Measurements from ENCODE around the gene KCNG1. TPM values are rescaled to one million over a fixed set of nuclear protein-coding genes. Genes with fewer than 3 reads are reported as not detected.
"Not testable (repeated sequence)": the region's sequence is repeated elsewhere in the genome, so short reads cannot be mapped to it uniquely, and the experiment has no call there.

Gene KCNG1
- total and polyA plus RNA-seq, 2 experiments from 2014 or later: 26.1 to 45.8 TPM

- DNase-seq (ENCODE audit: low spot score): no peak
- no peaks in the 10 kb centered on the region for H4K20me1 ChIP-seq (ENCODE audit: insufficient read depth, poor library complexity, severe bottlenecking)
- no peak overlapping the region for H3K4me3 ChIP-seq
- no peak overlapping the region for H2AFZ ChIP-seq
- no peaks in the 10 kb centered on the region for H3K4me1 ChIP-seq (ENCODE audit: insufficient read depth)
- no peaks in the 10 kb centered on the region for H3K9me2 ChIP-seq (replicated peaks; ENCODE audit: insufficient read depth)
- H3K9me3 ChIP-seq (ENCODE audit: low read depth): no peaks in the 10 kb centered on the region
- no peaks in the 10 kb centered on the region for H3K36me3 ChIP-seq (replicated peaks; ENCODE audit: insufficient read depth, low read depth)
- peaks cover 3% of the 10 kb centered on the region for H3K27me3 ChIP-seq
- H3K4me2 ChIP-seq: no peak overlapping the region
- H3K27ac ChIP-seq: no peak overlapping the region
- no peaks in the 10 kb centered on the region for H3K79me2 ChIP-seq
- TF ChIP-seq EZH2 (IDR thresholded peaks at IDR 0.05; ENCODE audit: borderline replicate concordance) (no peak), EZH2phosphoT487 (IDR thresholded peaks at IDR 0.05; ENCODE audit: low read depth, severe bottlenecking, unreplicated experiment) (no peak)
- TF ChIP-seq, protein P1, sequence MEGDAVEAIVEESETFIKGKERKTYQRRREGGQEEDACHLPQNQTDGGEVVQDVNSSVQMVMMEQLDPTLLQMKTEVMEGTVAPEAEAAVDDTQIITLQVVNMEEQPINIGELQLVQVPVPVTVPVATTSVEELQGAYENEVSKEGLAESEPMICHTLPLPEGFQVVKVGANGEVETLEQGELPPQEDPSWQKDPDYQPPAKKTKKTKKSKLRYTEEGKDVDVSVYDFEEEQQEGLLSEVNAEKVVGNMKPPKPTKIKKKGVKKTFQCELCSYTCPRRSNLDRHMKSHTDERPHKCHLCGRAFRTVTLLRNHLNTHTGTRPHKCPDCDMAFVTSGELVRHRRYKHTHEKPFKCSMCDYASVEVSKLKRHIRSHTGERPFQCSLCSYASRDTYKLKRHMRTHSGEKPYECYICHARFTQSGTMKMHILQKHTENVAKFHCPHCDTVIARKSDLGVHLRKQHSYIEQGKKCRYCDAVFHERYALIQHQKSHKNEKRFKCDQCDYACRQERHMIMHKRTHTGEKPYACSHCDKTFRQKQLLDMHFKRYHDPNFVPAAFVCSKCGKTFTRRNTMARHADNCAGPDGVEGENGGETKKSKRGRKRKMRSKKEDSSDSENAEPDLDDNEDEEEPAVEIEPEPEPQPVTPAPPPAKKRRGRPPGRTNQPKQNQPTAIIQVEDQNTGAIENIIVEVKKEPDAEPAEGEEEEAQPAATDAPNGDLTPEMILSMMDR (IDR thresholded peaks at IDR 0.05; ENCODE audit: poor library complexity): no peak
- 85% methylated on average over 9 of the region's 9 CpGs for WGBS (ENCODE audit: low lambda C conversion rate, missing lambda C conversion rate)
Measured at GRCh38 chr20:51046021-51046985, 23.4 kb upstream of the KCNG1 start.

DNA sequence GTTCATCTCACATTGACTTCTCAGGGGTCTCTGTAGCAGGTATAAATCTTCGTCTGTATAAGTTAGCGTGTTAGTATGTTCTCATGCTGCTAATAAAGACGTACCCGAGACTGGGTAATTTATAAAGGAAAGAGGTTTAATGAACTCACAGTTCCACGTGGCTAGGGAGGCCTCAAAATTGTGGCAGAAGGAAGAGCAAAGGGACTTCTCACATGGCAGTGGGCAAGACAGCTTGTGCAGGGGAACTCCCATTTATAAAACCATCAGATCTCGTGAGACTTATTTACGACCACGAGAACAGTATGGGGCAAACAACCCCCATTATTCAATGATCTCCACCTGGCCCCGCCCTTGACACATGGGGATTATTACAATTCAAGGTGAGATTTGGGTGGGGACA, 22.6 kb upstream of the KCNG1 start:
- WGBS (ENCODE audit: low lambda C conversion rate, missing lambda C conversion rate): 88% methylated on average over 9 of the region's 9 CpGs
- not testable (repeated sequence) for H3K4me2 ChIP-seq; H4K20me1 ChIP-seq (ENCODE audit: insufficient read depth, poor library complexity, severe bottlenecking); H3K9me3 ChIP-seq (ENCODE audit: low read depth); DNase-seq (ENCODE audit: low spot score); H3K9me2 ChIP-seq (replicated peaks; ENCODE audit: insufficient read depth); H3K27ac ChIP-seq; H2AFZ ChIP-seq; H3K4me3 ChIP-seq; H3K79me2 ChIP-seq; H3K27me3 ChIP-seq; H3K4me1 ChIP-seq (ENCODE audit: insufficient read depth); H3K36me3 ChIP-seq (replicated peaks; ENCODE audit: insufficient read depth, low read depth)

DNA sequence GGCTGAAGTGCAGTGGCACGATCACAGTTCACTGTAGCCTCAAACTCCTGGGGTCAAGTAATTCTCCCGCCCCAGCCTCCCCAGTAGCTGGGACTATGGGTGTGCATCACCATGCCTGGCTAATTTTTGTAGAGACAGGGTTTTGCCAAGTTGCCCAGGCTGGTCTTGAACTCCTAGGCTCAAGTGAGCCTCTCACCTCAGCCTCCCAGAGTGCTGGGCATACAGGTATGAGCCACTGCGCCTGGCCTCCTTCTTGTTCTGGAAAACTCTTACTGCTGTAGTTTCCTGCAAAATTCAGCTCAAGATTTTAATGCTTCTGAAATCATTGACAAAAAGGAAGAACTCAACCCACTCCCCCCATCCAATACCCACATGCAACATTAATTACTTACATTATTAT, 21.9 kb upstream of the KCNG1 start:
- Histone ChIP-seq H3K4me1 (ENCODE audit: insufficient read depth) (no peaks in the 10 kb centered on the region), H3K9me2 (replicated peaks; ENCODE audit: insufficient read depth) (no peaks in the 10 kb centered on the region), H3K27me3 (peaks cover 3% of the 10 kb centered on the region), H2AFZ (no peak overlapping the region), H3K36me3 (replicated peaks; ENCODE audit: insufficient read depth, low read depth) (no peaks in the 10 kb centered on the region), H3K4me3 (no peak overlapping the region), H3K27ac (no peak overlapping the region), H3K4me2 (no peak overlapping the region), H4K20me1 (ENCODE audit: insufficient read depth, poor library complexity, severe bottlenecking) (no peaks in the 10 kb centered on the region), H3K79me2 (no peaks in the 10 kb centered on the region), H3K9me3 (ENCODE audit: low read depth) (no peaks in the 10 kb centered on the region)
- 99% methylated on average over 3 of the region's 3 CpGs for WGBS (ENCODE audit: low lambda C conversion rate, missing lambda C conversion rate)
- DNase-seq (ENCODE audit: low spot score): no peak
- no peak for TF ChIP-seq EZH2 (IDR thresholded peaks at IDR 0.05; ENCODE audit: borderline replicate concordance)
- TF ChIP-seq EZH2phosphoT487 (IDR thresholded peaks at IDR 0.05; ENCODE audit: low read depth, severe bottlenecking, unreplicated experiment): no peak
- TF ChIP-seq, protein P1 (IDR thresholded peaks at IDR 0.05; ENCODE audit: poor library complexity): no peak

- no peak overlapping the region for H3K27ac ChIP-seq
- H3K27me3 ChIP-seq: peaks cover 3% of the 10 kb centered on the region
- no peak overlapping the region for H3K4me2 ChIP-seq
- TF ChIP-seq EZH2phosphoT487 (IDR thresholded peaks at IDR 0.05; ENCODE audit: low read depth, severe bottlenecking, unreplicated experiment) (no peak), EZH2 (IDR thresholded peaks at IDR 0.05; ENCODE audit: borderline replicate concordance) (no peak)
- TF ChIP-seq, protein P1 (IDR thresholded peaks at IDR 0.05; ENCODE audit: poor library complexity): no peak
- WGBS (ENCODE audit: low lambda C conversion rate, missing lambda C conversion rate): 96% methylated on average over 5 of the region's 5 CpGs
- no peaks in the 10 kb centered on the region for H3K79me2 ChIP-seq
- no peaks in the 10 kb centered on the region for H3K36me3 ChIP-seq (replicated peaks; ENCODE audit: insufficient read depth, low read depth)
- no peaks in the 10 kb centered on the region for H3K9me2 ChIP-seq (replicated peaks; ENCODE audit: insufficient read depth)
- H3K4me1 ChIP-seq (ENCODE audit: insufficient read depth): no peaks in the 10 kb centered on the region
- H3K4me3 ChIP-seq: no peak overlapping the region
- no peaks in the 10 kb centered on the region for H3K9me3 ChIP-seq (ENCODE audit: low read depth)
- no peak overlapping the region for H2AFZ ChIP-seq
- H4K20me1 ChIP-seq (ENCODE audit: insufficient read depth, poor library complexity, severe bottlenecking): no peaks in the 10 kb centered on the region
- no peak for DNase-seq (ENCODE audit: low spot score)
Measured at GRCh38 chr20:51043811-51044210, 20.9 kb upstream of the KCNG1 start.

All from hepatocyte (in vitro differentiated cells).